Measurements from ENCODE around the gene SS18L1. TPM values are rescaled to one million over a fixed set of nuclear protein-coding genes. Genes with fewer than 3 reads are reported as not detected.

SS18L1 gene
- total RNA-seq, 1 donor from 2014 or later: 19.3 TPM

- DNase-seq (ENCODE audit: low read depth): no peak
These were observed 79.4 kb downstream of the SS18L1 start for GRCh38 chr20:62222972-62223371.

GRCh38 chr20:62223571-62223970 is 80.0 kb downstream of the SS18L1 start:
- DNase-seq (ENCODE audit: low read depth): no peak

- DNase-seq (ENCODE audit: low read depth): no peak
These were observed 80.7 kb downstream of the SS18L1 start for GRCh38 chr20:62224113-62224855.

- DNase-seq (ENCODE audit: low read depth): no peak
These were observed 81.5 kb downstream of the SS18L1 start for GRCh38 chr20:62225026-62225425.

- no peak for DNase-seq (ENCODE audit: low read depth)
These were observed 82.5 kb downstream of the SS18L1 start for GRCh38 chr20:62225820-62226635.

GRCh38 chr20:62226707-62227590 is 83.4 kb downstream of the SS18L1 start:
- DNase-seq (ENCODE audit: low read depth): no peak

GRCh38 chr20:62227591-62227976 is 84.0 kb downstream of the SS18L1 start:
- DNase-seq (ENCODE audit: low read depth): no peak

- no peak for DNase-seq (ENCODE audit: low read depth)
These were observed 84.7 kb downstream of the SS18L1 start for GRCh38 chr20:62227977-62228958.

- no peak for DNase-seq (ENCODE audit: low read depth)
These were observed 85.5 kb downstream of the SS18L1 start for GRCh38 chr20:62228982-62229545.

- no peak for DNase-seq (ENCODE audit: low read depth)
These were observed 86.1 kb downstream of the SS18L1 start for GRCh38 chr20:62229667-62230066.

GRCh38 chr20:62230276-62230675 is 86.7 kb downstream of the SS18L1 start:
- DNase-seq (ENCODE audit: low read depth): no peak

- no peak for DNase-seq (ENCODE audit: low read depth)
These were observed 87.1 kb downstream of the SS18L1 start for GRCh38 chr20:62230696-62231095.

- no peak for DNase-seq (ENCODE audit: low read depth)
These were observed 87.7 kb downstream of the SS18L1 start for GRCh38 chr20:62231292-62231691.

Other genes with a start within 250 kb of the SS18L1 start
- gene TAF4, start 77.9 kb upstream of the SS18L1 start, total RNA-seq: 6.4 and 7.8 TPM in 2 replicates
- gene LSM14B, start 21.3 kb upstream of the SS18L1 start, total RNA-seq: 84.8 and 93.7 TPM in 2 replicates
- 334 and 371 TPM in 2 replicates for gene PSMA7, start 375 bp upstream of the SS18L1 start, total RNA-seq
- 35.1 and 39.5 TPM in 2 replicates for gene MTG2, start 39.3 kb downstream of the SS18L1 start, total RNA-seq
- gene HRH3, start 76.5 kb downstream of the SS18L1 start, total RNA-seq: 0.08 TPM in 1 of 2 replicates, not detected in the other
- gene OSBPL2, start 94.8 kb downstream of the SS18L1 start, total RNA-seq: 24.5 and 30.2 TPM in 2 replicates
- gene ADRM1, start 159.2 kb downstream of the SS18L1 start, total RNA-seq: 144 and 156 TPM in 2 replicates
- 90.5 and 173 TPM in 2 replicates for gene LAMA5, start 223.5 kb downstream of the SS18L1 start, total RNA-seq
- gene RPS21, start 243.3 kb downstream of the SS18L1 start, total RNA-seq: 610 and 2,016 TPM in 2 replicates

Data from myocyte (in vitro differentiated cells).